CD4-positive, alpha-beta memory T cell (primary cell): ENCODE results near the gene AGGF1. TPM values are rescaled to one million over a fixed set of nuclear protein-coding genes. Genes with fewer than 3 reads are reported as not detected.
"Not testable (repeated sequence)": the region's sequence is repeated elsewhere in the genome, so short reads cannot be mapped to it uniquely, and the experiment has no call there.

Experiments
- CTCF ChIA-PET: fragments of 350-600 bp; sonication (Branson Sonifier 250); formaldehyde crosslinking; loops from one replicate; lab custom pipeline; 2021; ENCODE audit warnings: inconsistent platforms; ENCODE audit not compliant: partially characterized antibody; lab: Charles Lee
- POLR2A ChIA-PET: fragments of 350-600 bp; sonication (Branson Sonifier 250); formaldehyde crosslinking; loops from one replicate; lab custom pipeline; 2021; ENCODE audit not compliant: partially characterized antibody; lab: Charles Lee
- DNase-seq, 5 donors: peaks; one replicate each; pipeline versions ENCODE4 v3.0.0 to v3.0.0-alpha.2; 2020 to 2022; ENCODE audit warnings: mixed read lengths in 1 of 5
- H3K27ac ChIP-seq: one replicate; pipeline ENCODE4 v1.7.0; 2013; ENCODE audit warnings: low read depth, low read length
- H3K27me3 ChIP-seq: 2 replicates; pipeline ENCODE4 v1.7.0; 2013; ENCODE audit warnings: mild to moderate bottlenecking, low read length, moderate library complexity; ENCODE audit not compliant: insufficient read depth
- H3K36me3 ChIP-seq: 2 replicates; pipeline ENCODE4 v1.7.0; 2013; ENCODE audit warnings: mild to moderate bottlenecking, low read length, moderate library complexity; ENCODE audit not compliant: insufficient read depth
- H3K4me1 ChIP-seq: 2 replicates; pipeline ENCODE4 v1.7.0; 2013; ENCODE audit warnings: mild to moderate bottlenecking, low read length, moderate library complexity; ENCODE audit not compliant: insufficient read depth
- H3K4me3 ChIP-seq, 2 donors: one replicate each; pipeline ENCODE4 v1.7.0; 2013; ENCODE audit warnings: low read length in 2 of 2, mild to moderate bottlenecking in 1 of 2
- H3K9me3 ChIP-seq, 2 donors: one replicate each; pipeline ENCODE4 v1.7.0; 2013; ENCODE audit warnings: low read length in 2 of 2, control low read depth in 1 of 2; ENCODE audit not compliant: control insufficient read depth in 1 of 2
- H3K27ac Mint-ChIP-seq, 7 donors: one replicate each; pipeline ENCODE4 v1.8.0; 2020 to 2021; ENCODE audit warnings: mixed read lengths in 7 of 7, mild to moderate bottlenecking in 6 of 7, inconsistent platforms in 3 of 7, moderate library complexity in 3 of 7
- H3K27me3 Mint-ChIP-seq, 2 donors: one replicate each; pipeline ENCODE4 v1.8.0; 2020 to 2021; ENCODE audit warnings: mixed read lengths in 2 of 2
- H3K36me3 Mint-ChIP-seq, 2 donors: one replicate each; pipeline ENCODE4 v1.8.0; 2020 to 2021; ENCODE audit warnings: mixed read lengths in 2 of 2, inconsistent platforms in 1 of 2, mild to moderate bottlenecking in 1 of 2
- H3K4me1 Mint-ChIP-seq, 4 donors: one replicate each; pipeline ENCODE4 v1.8.0; 2020 to 2021; ENCODE audit warnings: mixed read lengths in 4 of 4, mild to moderate bottlenecking in 1 of 4
- H3K4me3 Mint-ChIP-seq, 8 donors: one replicate each; pipeline ENCODE4 v1.8.0; 2020 to 2021; ENCODE audit warnings: mixed read lengths in 8 of 8, mild to moderate bottlenecking in 7 of 8, moderate library complexity in 6 of 8, inconsistent platforms in 3 of 8
- H3K9me3 Mint-ChIP-seq, 8 donors: one replicate each; pipeline ENCODE4 v1.8.0; 2020 to 2021; ENCODE audit warnings: mixed read lengths in 8 of 8, mild to moderate bottlenecking in 5 of 8, inconsistent platforms in 3 of 8, moderate library complexity in 1 of 8
- intact Hi-C: fragments of 100-400 bp; cut with micrococcal nuclease; formaldehyde crosslinking; loops from one replicate; pipeline ENCODE4 v1.15.1; 2023
- polyA plus RNA-seq, 2 donors: library from polyadenylated mRNA; unstranded; fragments of 300-500 nt; fragmentation: Illumina TruSeq; gene quantifications; one replicate each; pipeline ENCODE4 v1.2.3, GENCODE V29; 2021
- total RNA-seq, 2 experiments: library from RNA; stranded (reverse); gene quantifications; one replicate each; pipeline ENCODE4 v1.2.3, GENCODE V29; 2021

Gene AGGF1
- total and polyA plus RNA-seq, 4 experiments from 2014 or later = 14.2 to 36.1 (median 29.5) TPM

- H3K27ac ChIP-seq = no peak overlapping the region
- H3K27me3 ChIP-seq = no peaks in the 10 kb centered on the region
- H3K4me1 Mint-ChIP-seq = no peaks in the 10 kb centered on the region
- H3K27ac Mint-ChIP-seq = no peak overlapping the region
- peaks cover 0 to 3% of the 10 kb centered on the region in 2 donors for H3K27me3 Mint-ChIP-seq
- H3K4me3 ChIP-seq = no peak overlapping the region
- no peaks in the 10 kb centered on the region for H3K4me1 ChIP-seq
- H3K36me3 Mint-ChIP-seq = no peaks in the 10 kb centered on the region
- ChIA-PET POLR2A (no interaction called here), CTCF (no interaction called here)
- no peaks in the 10 kb centered on the region for H3K36me3 ChIP-seq
- intact Hi-C loops = no loop called here
- peak overlapping the region in 1 of 8 donors; percentile 61 for H3K4me3 Mint-ChIP-seq
- peaks cover 0 to 12% (median 0%) of the 10 kb centered on the region in 8 donors for H3K9me3 Mint-ChIP-seq
- H3K9me3 ChIP-seq = no peaks in the 10 kb centered on the region
- no peak for DNase-seq
Measured at GRCh38 chr5:77104813-77105212, 74.6 kb downstream of the AGGF1 start.

GRCh38 chr5:77107035-77107434 is 76.8 kb downstream of the AGGF1 start:
- H3K9me3 ChIP-seq, H3K27ac ChIP-seq, H3K36me3 Mint-ChIP-seq, POLR2A ChIA-PET, H3K27ac Mint-ChIP-seq, DNase-seq, H3K27me3 ChIP-seq, H3K36me3 ChIP-seq, H3K27me3 Mint-ChIP-seq, H3K4me1 Mint-ChIP-seq, H3K4me3 ChIP-seq, H3K4me3 Mint-ChIP-seq, intact Hi-C loops, H3K4me1 ChIP-seq: not testable (repeated sequence)
- peaks cover 0 to 12% (median 0%) of the 10 kb centered on the region in 8 donors for H3K9me3 Mint-ChIP-seq
- CTCF ChIA-PET = interaction anchor here (0.5 kb wide), 1 partner anchor 1430 kb away, joined by 3 read pairs; no protein-coding TSS in a partner anchor

Other genes starting within 250 kb of the AGGF1 start
- 1 to 10 TPM; 5.1 to 5.5 TPM for gene F2RL1, start 211.4 kb upstream of the AGGF1 start, total RNA-seq
- 1 to 10 TPM; 8.0 to 9.2 TPM for gene F2RL1, start 211.4 kb upstream of the AGGF1 start, polyA plus RNA-seq
- 1 to 10 TPM; 1.4 to 2.3 TPM for gene S100Z, start 180.4 kb upstream of the AGGF1 start, total RNA-seq
- gene S100Z, start 180.4 kb upstream of the AGGF1 start, polyA plus RNA-seq = 1 to 10 TPM in 1 of 2 donors, under 1 TPM in 1; 0.13 to 1.4 TPM
- gene CRHBP, start 77.4 kb upstream of the AGGF1 start, total RNA-seq = not detected
- not detected for gene CRHBP, start 77.4 kb upstream of the AGGF1 start, polyA plus RNA-seq
- 1 to 10 TPM in 1 of 2 experiments, under 1 TPM in 1; 0.67 to 1.4 TPM for gene ZBED3, start 56.9 kb downstream of the AGGF1 start, total RNA-seq
- 1 to 10 TPM in 1 of 2 donors, under 1 TPM in 1; 0.15 to 1.1 TPM for gene ZBED3, start 56.9 kb downstream of the AGGF1 start, polyA plus RNA-seq
- not detected for gene PDE8B, start 180.3 kb downstream of the AGGF1 start, total RNA-seq
- under 1 TPM in 1 of 2 donors, not detected in 1; 0.26 TPM for gene PDE8B, start 180.3 kb downstream of the AGGF1 start, polyA plus RNA-seq